K562 (cell line): ENCODE data around the gene MKNK1. TPM values are rescaled to one million over a fixed set of nuclear protein-coding genes. Genes with fewer than 3 reads are reported as not detected.

Experiments used
- ARID1B ChIP-seq: fragments of 450-650 bp; IDR thresholded peaks from 2 replicates; pipeline ENCODE4 v1.6.1; 2016; ENCODE audit warnings: antibody characterized with exemption, mild to moderate bottlenecking, inconsistent platforms
- CBFA2T2 ChIP-seq: fragments of 450-650 bp; conservative IDR thresholded peaks from 2 replicates; pipeline ENCODE4 v1.6.1; 2017; ENCODE audit warnings: mild to moderate bottlenecking
- KLF13 ChIP-seq: fragments of 450-650 bp; IDR thresholded peaks from 2 replicates; pipeline ENCODE4 v1.6.1; 2016; ENCODE audit warnings: missing genetic modification characterization, low read depth, mild to moderate bottlenecking, missing compliant biosample characterization, moderate library complexity, borderline replicate concordance
- KLF16 ChIP-seq: IDR thresholded peaks from 2 replicates; pipeline ENCODE4 v1.6.1; 2016; ENCODE audit warnings: antibody characterized with exemption
- NCOR1 ChIP-seq: fragments of 450-650 bp; IDR thresholded peaks from 2 replicates; pipeline ENCODE4 v1.6.1; 2016; ENCODE audit warnings: mild to moderate bottlenecking, moderate library complexity
- RCOR1 ChIP-seq, 2 experiments: IDR thresholded peaks; 2 replicates each; pipeline ENCODE4 v1.6.1; 2012; ENCODE audit warnings: low read depth in 2 of 2, low read length in 2 of 2, borderline replicate concordance in 1 of 2, improper control_type of control experiment in 1 of 2
- SMAD1 ChIP-seq: fragments of 150-350 bp; IDR thresholded peaks from 2 replicates; pipeline ENCODE4 v1.6.1; 2014; ENCODE audit warnings: low read length, low read depth; ENCODE audit not compliant: partially characterized antibody
- TCF3 ChIP-seq: sonication (generic); formaldehyde crosslinking; IDR thresholded peaks from 2 replicates; pipeline ENCODE4 v1.4.0; 2020; ENCODE audit warnings: mild to moderate bottlenecking, missing genetic modification reagents
- THRAP3 ChIP-seq: fragments of 450-650 bp; IDR thresholded peaks from 2 replicates; pipeline ENCODE4 v1.6.1; 2016; ENCODE audit warnings: mild to moderate bottlenecking, inconsistent platforms, borderline replicate concordance
- ZKSCAN8 ChIP-seq: fragments of 200-800 bp; sonication (Bioruptor generic); IDR thresholded peaks from 2 replicates; pipeline ENCODE4 v1.6.1; 2016; ENCODE audit warnings: missing genetic modification characterization, missing compliant biosample characterization
- ZNF133 ChIP-seq: fragments of 250-450 bp; sonication (Bioruptor Pico); IDR thresholded peaks from 2 replicates; pipeline ENCODE4 v1.4.0; 2020; ENCODE audit warnings: mild to moderate bottlenecking
- ZNF57 ChIP-seq: fragments of 450-650 bp; formaldehyde crosslinking; IDR thresholded peaks from 2 replicates; pipeline ENCODE4 v1.4.0; 2020; ENCODE audit warnings: mild to moderate bottlenecking, moderate library complexity
- polyA plus RNA-seq, 8 experiments: library from polyadenylated mRNA; depleted of rRNA in 4 of 8; stranded (reverse) in 5 of 8; unstranded in 3 of 8; fragments of >200 nt; fragmentation: Nextera tagmentation in 2 of 8; fragmentation: Illumina TruSeq in 1 of 8; extraction: Ambion mirVana in 2 of 8; extraction: Trizol in 1 of 8; gene quantifications; 2 replicates each; pipeline versions ENCODE4 v1.2.1 to v1.2.3, GENCODE V29; 2011 to 2014; ENCODE audit warnings: inconsistent platforms in 1 of 8, missing spikeins in 1 of 8
- total RNA-seq, 7 experiments: library from RNA; depleted of rRNA in 6 of 7; stranded (reverse); fragments of >200 nt in 6 of 7; fragmentation: Illumina TruSeq in 2 of 7; extraction: Trizol in 2 of 7; gene quantifications; 2 replicates each; pipeline versions ENCODE4 v1.2.1 to v1.2.3, GENCODE V29; 2011 to 2021; ENCODE audit warnings: low replicate concordance in 1 of 7
- TF ChIP-seq, protein P1 (sequence below), 2 experiments: fragments of 250-450 bp in 1 of 2; fragments of 450-650 bp in 1 of 2; sonication (Bioruptor Pico) in 1 of 2; IDR thresholded peaks; 2 replicates each; pipeline versions ENCODE4 v1.6.1 to v1.8.0; 2016 to 2021; ENCODE audit warnings: mild to moderate bottlenecking in 2 of 2, moderate library complexity in 2 of 2, missing compliant biosample characterization in 1 of 2, missing genetic modification characterization in 1 of 2
- TF ChIP-seq, protein P2 (sequence below): IDR thresholded peaks from 3 replicates; pipeline ENCODE4 v1.6.1; 2011; ENCODE audit warnings: borderline replicate concordance, mild to moderate bottlenecking; ENCODE audit not compliant: insufficient read length, insufficient read depth
- TF ChIP-seq, protein P3 (sequence below), 3 experiments: fragments of 200-800 bp in 1 of 3; sonication (Bioruptor generic) in 1 of 3; sonication (generic) in 1 of 3; formaldehyde crosslinking in 1 of 3; IDR thresholded peaks; 2 replicates each; pipeline versions ENCODE4 v1.6.1 to v1.8.0; 2016 to 2022; ENCODE audit warnings: mild to moderate bottlenecking in 2 of 3, missing compliant biosample characterization in 2 of 3, missing genetic modification characterization in 2 of 3, missing genetic modification reagents in 1 of 3
- TF ChIP-seq, protein P4 (sequence below): sonication (generic); formaldehyde crosslinking; IDR thresholded peaks from 2 replicates; pipeline ENCODE4 v1.8.0; 2022; ENCODE audit warnings: missing genetic modification reagents, mild to moderate bottlenecking, moderate library complexity, borderline replicate concordance
- TF ChIP-seq, protein P5 (sequence below): fragments of 450-650 bp; IDR thresholded peaks from 2 replicates; pipeline ENCODE4 v1.6.1; 2016; ENCODE audit warnings: missing biosample characterization, missing genetic modification characterization

Gene MKNK1
- total and polyA plus RNA-seq, 9 of the 15 experiments (the other 6 are each of a cell fraction or from before 2014, with no cell fraction given) = 27.7 to 51.3 (median 43.7) TPM

DNA sequence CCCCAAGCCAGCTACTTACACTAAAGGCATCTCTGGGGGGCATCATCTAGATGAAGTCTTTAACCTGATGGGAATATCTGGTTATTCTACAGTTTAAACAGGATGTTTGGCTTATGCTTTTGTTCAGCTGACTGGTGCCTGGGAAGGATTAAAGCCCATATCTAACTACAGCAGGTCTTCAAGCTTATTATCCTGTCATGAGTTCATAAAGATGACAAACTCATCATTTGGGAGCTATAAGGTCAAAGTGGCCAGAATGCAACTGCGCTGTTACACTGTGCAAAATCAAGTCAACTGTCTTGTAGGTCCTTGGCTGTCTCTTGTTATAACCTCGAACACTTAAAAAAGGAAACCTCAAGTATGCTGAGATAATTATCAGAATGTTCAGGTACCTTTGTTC lies 31.1 kb upstream of the MKNK1 start (continued):
- TF ChIP-seq, protein P1, sequence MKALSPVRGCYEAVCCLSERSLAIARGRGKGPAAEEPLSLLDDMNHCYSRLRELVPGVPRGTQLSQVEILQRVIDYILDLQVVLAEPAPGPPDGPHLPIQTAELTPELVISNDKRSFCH (CRISPR knock-in tag; IDR thresholded peaks at IDR 0.05) = no peak
- TF ChIP-seq, protein P1 (tag; IDR thresholded peaks at IDR 0.05) = peak; percentile 90
- peak; percentile 40; the same call in 1 of the 2 replicates for TF ChIP-seq NCOR1
- TF ChIP-seq, protein P2, sequence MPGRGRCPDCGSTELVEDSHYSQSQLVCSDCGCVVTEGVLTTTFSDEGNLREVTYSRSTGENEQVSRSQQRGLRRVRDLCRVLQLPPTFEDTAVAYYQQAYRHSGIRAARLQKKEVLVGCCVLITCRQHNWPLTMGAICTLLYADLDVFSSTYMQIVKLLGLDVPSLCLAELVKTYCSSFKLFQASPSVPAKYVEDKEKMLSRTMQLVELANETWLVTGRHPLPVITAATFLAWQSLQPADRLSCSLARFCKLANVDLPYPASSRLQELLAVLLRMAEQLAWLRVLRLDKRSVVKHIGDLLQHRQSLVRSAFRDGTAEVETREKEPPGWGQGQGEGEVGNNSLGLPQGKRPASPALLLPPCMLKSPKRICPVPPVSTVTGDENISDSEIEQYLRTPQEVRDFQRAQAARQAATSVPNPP = no peak
- no peak for TF ChIP-seq ZNF133 (CRISPR knock-in tag)
- TF ChIP-seq, protein P3, sequence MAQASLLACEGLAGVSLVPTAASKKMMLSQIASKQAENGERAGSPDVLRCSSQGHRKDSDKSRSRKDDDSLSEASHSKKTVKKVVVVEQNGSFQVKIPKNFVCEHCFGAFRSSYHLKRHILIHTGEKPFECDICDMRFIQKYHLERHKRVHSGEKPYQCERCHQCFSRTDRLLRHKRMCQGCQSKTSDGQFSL (CRISPR knock-in tag; IDR thresholded peaks at IDR 0.05) = no peak
- TF ChIP-seq, protein P3 (tag; IDR thresholded peaks at IDR 0.05) = no peak
- TF ChIP-seq THRAP3 = no peak
- no peak for TF ChIP-seq KLF13 (tag)
- TF ChIP-seq, protein P4, sequence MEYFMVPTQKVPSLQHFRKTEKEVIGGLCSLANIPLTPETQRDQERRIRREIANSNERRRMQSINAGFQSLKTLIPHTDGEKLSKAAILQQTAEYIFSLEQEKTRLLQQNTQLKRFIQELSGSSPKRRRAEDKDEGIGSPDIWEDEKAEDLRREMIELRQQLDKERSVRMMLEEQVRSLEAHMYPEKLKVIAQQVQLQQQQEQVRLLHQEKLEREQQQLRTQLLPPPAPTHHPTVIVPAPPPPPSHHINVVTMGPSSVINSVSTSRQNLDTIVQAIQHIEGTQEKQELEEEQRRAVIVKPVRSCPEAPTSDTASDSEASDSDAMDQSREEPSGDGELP (CRISPR knock-in tag) = peak; percentile 13; the same call in 1 of the 2 replicates
- peak; percentile 89 for TF ChIP-seq TCF3 (CRISPR knock-in tag)
- TF ChIP-seq RCOR1 (IDR thresholded peaks at IDR 0.05; ENCODE audit: borderline replicate concordance in 1 of 2, low read depth in 2 of 2, low read length in 2 of 2) = 0 out of 4 replicates have a peak, but pooled peaks of 1 of the 2 experiments have one; percentile 17
- TF ChIP-seq ARID1B = peak; percentile 61
- no peak for TF ChIP-seq SMAD1
- peak; percentile 40; the same call in 1 of the 2 replicates for TF ChIP-seq CBFA2T2
- TF ChIP-seq ZKSCAN8 (CRISPR knock-in tag) = peak; percentile 47; the same call in 1 of the 2 replicates
- TF ChIP-seq, protein P5, sequence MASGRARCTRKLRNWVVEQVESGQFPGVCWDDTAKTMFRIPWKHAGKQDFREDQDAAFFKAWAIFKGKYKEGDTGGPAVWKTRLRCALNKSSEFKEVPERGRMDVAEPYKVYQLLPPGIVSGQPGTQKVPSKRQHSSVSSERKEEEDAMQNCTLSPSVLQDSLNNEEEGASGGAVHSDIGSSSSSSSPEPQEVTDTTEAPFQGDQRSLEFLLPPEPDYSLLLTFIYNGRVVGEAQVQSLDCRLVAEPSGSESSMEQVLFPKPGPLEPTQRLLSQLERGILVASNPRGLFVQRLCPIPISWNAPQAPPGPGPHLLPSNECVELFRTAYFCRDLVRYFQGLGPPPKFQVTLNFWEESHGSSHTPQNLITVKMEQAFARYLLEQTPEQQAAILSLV (tag) = no peak
- TF ChIP-seq KLF16 = 0 out of 2 replicates have a peak, but pooled peaks have one; percentile 21
- no peak for TF ChIP-seq ZNF57 (CRISPR knock-in tag)
